ENCODE results near the gene C6orf132. TPM values are rescaled to one million over a fixed set of nuclear protein-coding genes. Genes with fewer than 3 reads are reported as not detected.

C6orf132 gene
- total RNA-seq, 1 experiment from 2014 or later = 48.4 TPM

GRCh38 chr6:42071881-42072583 is 70.4 kb downstream of the C6orf132 start:
- H3K27me3 Mint-ChIP-seq (ENCODE audit: low read depth) = no peaks in the 10 kb centered on the region
- no peak overlapping the region for H2BK5ac ChIP-seq (ENCODE audit: insufficient read length, low read length)
- H2BK12ac ChIP-seq (ENCODE audit: insufficient read length, low read depth, low read length) = no peak overlapping the region
- H3K27ac Mint-ChIP-seq = no peak overlapping the region
- no peak overlapping the region for H3K14ac ChIP-seq (ENCODE audit: insufficient read depth, low read length)
- no peaks in the 10 kb centered on the region for H3K79me1 ChIP-seq (ENCODE audit: insufficient read depth, low read depth, low read length, poor library complexity, severe bottlenecking)
- H2AK5ac ChIP-seq (ENCODE audit: insufficient read length, low read length) = no peak overlapping the region
- H3K36me3 Mint-ChIP-seq (ENCODE audit: insufficient read depth in 1 of 3, low read depth in 3 of 3) = peaks cover 20 to 41% (median 37%) of the 10 kb centered on the region in 3 experiments
- no peak overlapping the region for H4K5ac ChIP-seq (ENCODE audit: insufficient read length, low read depth, low read length)
- H3K9me3 ChIP-seq (ENCODE audit: control insufficient read depth, low read depth, low read length) = no peaks in the 10 kb centered on the region
- H2BK15ac ChIP-seq (ENCODE audit: low read depth, low read length) = no peak overlapping the region
- no peaks in the 10 kb centered on the region for H3K4me1 Mint-ChIP-seq
- TF ChIP-seq CTCF (conservative IDR thresholded peaks at IDR 0.05) = no peak
- no peak overlapping the region for H2BK120ac ChIP-seq (ENCODE audit: low read depth, low read length, poor library complexity, severe bottlenecking)
- no peak for DNase-seq
- no peaks in the 10 kb centered on the region for H3K23me2 ChIP-seq (ENCODE audit: insufficient read length, low read depth, low read length, poor library complexity, severe bottlenecking)
- H3K4ac ChIP-seq (ENCODE audit: low read depth, low read length) = no peak overlapping the region
- H4K8ac ChIP-seq (replicated peaks; ENCODE audit: insufficient read length, low read depth, low read length) = no peak overlapping the region
- no peak overlapping the region for H3K4me3 Mint-ChIP-seq
- no peaks in the 10 kb centered on the region for H3K4me1 ChIP-seq (ENCODE audit: insufficient read depth, low read length)
- no peak overlapping the region for H4K91ac ChIP-seq (ENCODE audit: insufficient read length, low read depth, low read length)
- H3K79me2 ChIP-seq (ENCODE audit: insufficient read depth, low read length) = no peaks in the 10 kb centered on the region
- H3K9me3 Mint-ChIP-seq = no peaks in the 10 kb centered on the region
- H3K9ac ChIP-seq (ENCODE audit: extremely low read depth, insufficient read length, low read length) = no peak overlapping the region
- WGBS (ENCODE audit: extremely low coverage, insufficient read length, low lambda C conversion rate) = no CpG with 5 or more reads among the region's 6 CpGs
- H4K20me1 ChIP-seq (ENCODE audit: control insufficient read depth, insufficient read depth, insufficient read length) = no peaks in the 10 kb centered on the region
- no peak overlapping the region for H2AFZ ChIP-seq (ENCODE audit: low read length)
- no peak overlapping the region for H3K56ac ChIP-seq (ENCODE audit: insufficient read length, low read depth, low read length)
- H2BK20ac ChIP-seq (ENCODE audit: low read depth, low read length, poor library complexity, severe bottlenecking) = no peak overlapping the region
- H3K23ac ChIP-seq (ENCODE audit: insufficient read length, low read depth, low read length) = no peak overlapping the region
- no peak overlapping the region for H3K4me2 ChIP-seq (ENCODE audit: insufficient read depth, insufficient read length, low read length)
- H3T11ph ChIP-seq (ENCODE audit: low read length) = no peak overlapping the region
- no peaks in the 10 kb centered on the region for H3K27me3 ChIP-seq (ENCODE audit: insufficient read depth, low read length)
- no peak overlapping the region for H3K18ac ChIP-seq (ENCODE audit: insufficient read length, low read depth, low read length)
- H3K27ac ChIP-seq (ENCODE audit: insufficient read length, low read depth, low read length) = no peak overlapping the region
